HepG2 (cell line): ENCODE measurements around the gene PCBP2. TPM values are rescaled to one million over a fixed set of nuclear protein-coding genes. Genes with fewer than 3 reads are reported as not detected.

Experiments
- ATAC-seq: fragments of 200-7000 bp; cut with Tn5 transposase; 3 replicates; pipeline ENCODE4 v1.9.1; 2020; ENCODE audit warnings: mild to moderate bottlenecking, moderate library complexity
- BruUV-seq: library from RNA; stranded (reverse); fragments of 400-500 nt; replicated peaks from 2 replicates; lab custom pipeline; 2021; lab: Mats Ljungman, UMichigan
- CTCF ChIA-PET: fragments of 300-600 bp; formaldehyde crosslinking; extraction: SDS; loops from one replicate; lab custom pipeline; 2021; ENCODE audit warnings: low total read pairs, inconsistent platforms, low intra/inter-chr PET ratio; lab: Yijun Ruan, JAX
- POLR2A ChIA-PET: fragments of 350-600 bp; sonication (Branson Sonifier 250); formaldehyde crosslinking; loops from one replicate; lab custom pipeline; 2020; ENCODE audit warnings: antibody characterized with exemption, inconsistent platforms; lab: Yijun Ruan, JAX
- DNase-seq: peaks from one replicate; pipeline ENCODE4 v3.0.0-alpha.2; 2015; ENCODE audit warnings: low spot score
- FAIRE-seq: peaks from 3 replicates; lab custom pipeline; 2011; peaks lifted over from hg19 to GRCh38; lab: Jason Lieb, UNC
- H2AFZ ChIP-seq: one replicate; pipeline ENCODE4 v1.6.1; 2011; ENCODE audit warnings: low read length, inconsistent platforms
- H3K27ac ChIP-seq: fragments of 300-600 bp; 3 replicates; pipeline ENCODE4 v1.8.0; 2011; ENCODE audit warnings: mixed run types, mild to moderate bottlenecking, mixed read lengths, low read length, inconsistent platforms; ENCODE audit not compliant: insufficient read depth; ENCODE audit errors: extremely low read length
- H3K27me3 ChIP-seq, 2 experiments: fragments of 200-600 bp in 1 of 2; 2 replicates in 1 of 2; 3 replicates in 1 of 2; pipeline versions ENCODE4 v1.6.0 to v1.8.0; 2011; ENCODE audit warnings: low read length in 2 of 2, mild to moderate bottlenecking in 2 of 2, moderate library complexity in 2 of 2, inconsistent platforms in 1 of 2; ENCODE audit not compliant: insufficient read depth in 2 of 2, control insufficient read depth in 1 of 2
- H3K36me3 ChIP-seq, 2 experiments: fragments of 200-600 bp in 1 of 2; replicated peaks in 1 of 2; 2 replicates in 1 of 2; 3 replicates in 1 of 2; pipeline versions ENCODE4 v1.5.1 to v1.8.0; 2011; ENCODE audit warnings: low read length in 2 of 2, inconsistent platforms in 1 of 2; ENCODE audit not compliant: insufficient read depth in 2 of 2, control insufficient read depth in 1 of 2
- H3K4me1 ChIP-seq: 2 replicates; pipeline ENCODE4 v1.5.1; 2012; ENCODE audit warnings: low read length, inconsistent platforms; ENCODE audit not compliant: insufficient read depth
- H3K4me2 ChIP-seq: 2 replicates; pipeline ENCODE4 v1.6.0; 2011; ENCODE audit warnings: low read depth, low read length, inconsistent platforms
- H3K4me3 ChIP-seq, 3 experiments: fragments of 200-600 bp in 1 of 3; sonication (generic), shearing (Covaris generic) in 1 of 3; replicated peaks in 1 of 3; 2 replicates each; pipeline ENCODE4 v1.5.1; 2011 to 2016; ENCODE audit warnings: low read length in 3 of 3, inconsistent platforms in 2 of 3, low read depth in 2 of 3, mild to moderate bottlenecking in 2 of 3, control low read depth in 1 of 3, mixed read lengths in 1 of 3; ENCODE audit not compliant: insufficient read depth in 1 of 3
- H3K79me2 ChIP-seq: one replicate; pipeline ENCODE4 v1.6.1; 2011; ENCODE audit warnings: low read length, inconsistent platforms; ENCODE audit not compliant: insufficient read depth
- H3K9ac ChIP-seq: 2 replicates; pipeline ENCODE4 v1.6.0; 2011; ENCODE audit warnings: mild to moderate bottlenecking, low read depth, low read length, inconsistent platforms; ENCODE audit not compliant: insufficient read depth
- H3K9me3 ChIP-seq: 2 replicates; pipeline ENCODE4 v1.5.1; 2012; ENCODE audit warnings: mild to moderate bottlenecking, low read length
- H4K20me1 ChIP-seq: 2 replicates; pipeline ENCODE4 v1.6.0; 2011; ENCODE audit warnings: inconsistent platforms, mild to moderate bottlenecking, low read length, moderate library complexity; ENCODE audit not compliant: insufficient read depth
- WGBS: methylation state at CpG from one replicate; pipeline ENCODE4 v1.1.6; 2017; ENCODE audit warnings: low lambda C conversion rate; 5-methylcytosine and 5-hydroxymethylcytosine counted together
- in situ Hi-C: cut with HindIII; loops from 2 replicates; pipeline ENCODE4 v1.10.0; 2017; ENCODE audit warnings: low pct_unique_long_range_greater_than_20kb; ENCODE audit not compliant: extremely low pct_ligation_motif_present
- intact Hi-C: fragments of 100-400 bp; cut with micrococcal nuclease; formaldehyde crosslinking; loops from one replicate; pipeline ENCODE4 v1.10.0; 2022; ENCODE audit not compliant: unreplicated experiment
- polyA plus RNA-seq, 8 experiments: library from polyadenylated mRNA; depleted of rRNA in 3 of 8; stranded (reverse) in 7 of 8; unstranded in 1 of 8; fragments of >200 nt; fragmentation: Illumina TruSeq in 4 of 8; extraction: Trizol in 4 of 8; gene quantifications; 2 replicates each; pipeline versions ENCODE4 v1.2.1 to v1.2.3, GENCODE V29; 2011 to 2016; ENCODE audit warnings: low read depth in 4 of 8, missing spikeins in 1 of 8, mixed read lengths in 1 of 8; ENCODE audit not compliant: insufficient read depth in 1 of 8
- total RNA-seq, 5 experiments: library from RNA; depleted of rRNA; stranded (reverse); fragments of >200 nt; fragmentation: Illumina TruSeq; extraction: Trizol; gene quantifications; 2 replicates each; pipeline ENCODE4 v1.2.3, GENCODE V29; 2016; ENCODE audit warnings: low read depth in 1 of 5
- TF ChIP-seq, protein P1 (sequence below): sonication (generic); formaldehyde crosslinking; IDR thresholded peaks from 2 replicates; pipeline ENCODE4 v1.9.0; 2021; ENCODE audit warnings: mild to moderate bottlenecking, missing genetic modification reagents

PCBP2 gene
- total and polyA plus RNA-seq, 2 of the 13 experiments (the other 11 are each of a cell fraction or from before 2014, with no cell fraction given): 154 to 345 TPM

DNA sequence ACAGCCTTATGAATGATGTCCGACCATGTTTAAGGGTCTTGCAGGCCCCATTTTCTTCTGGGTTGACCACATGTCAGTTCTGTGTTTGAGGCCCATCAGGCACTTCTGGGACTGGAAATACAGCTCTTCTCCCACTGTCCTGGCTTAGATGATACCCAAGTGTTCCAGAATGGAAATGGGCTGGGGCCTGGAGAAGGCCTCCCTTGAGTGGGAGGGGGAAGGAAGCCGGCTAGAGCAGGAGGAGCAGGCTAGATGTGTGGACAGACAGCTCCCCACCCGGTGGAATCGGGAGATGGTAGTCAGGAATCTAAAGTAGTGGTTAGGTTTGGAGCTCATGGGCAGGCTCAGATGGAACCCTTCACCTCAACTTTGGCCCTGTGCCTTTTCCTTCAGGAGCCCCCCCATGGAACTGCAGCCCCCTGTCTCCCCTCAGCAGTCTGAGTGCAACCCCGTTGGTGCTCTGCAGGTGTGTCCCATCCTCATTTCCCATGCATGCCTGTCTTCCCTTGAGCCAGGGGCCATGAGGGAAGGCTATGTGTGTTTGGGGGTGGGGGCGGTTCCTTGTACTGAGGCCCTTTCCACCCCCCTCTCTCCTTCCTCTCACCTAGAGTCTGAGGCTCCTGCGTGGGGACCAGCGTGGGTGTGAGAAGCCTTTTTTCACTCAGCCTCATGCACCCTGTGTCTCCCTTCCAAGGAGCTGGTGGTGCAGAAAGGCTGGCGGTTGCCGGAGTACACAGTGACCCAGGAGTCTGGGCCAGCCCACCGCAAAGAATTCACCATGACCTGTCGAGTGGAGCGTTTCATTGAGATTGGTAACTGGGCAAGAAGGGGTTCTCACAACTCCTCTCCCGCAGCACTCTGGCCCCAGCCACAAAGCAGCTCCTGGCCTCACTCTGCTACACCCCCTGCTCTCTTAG lies 52.4 kb downstream of the PCBP2 start:
- no peak overlapping the region for H3K4me2 ChIP-seq
- TF ChIP-seq, protein P1, sequence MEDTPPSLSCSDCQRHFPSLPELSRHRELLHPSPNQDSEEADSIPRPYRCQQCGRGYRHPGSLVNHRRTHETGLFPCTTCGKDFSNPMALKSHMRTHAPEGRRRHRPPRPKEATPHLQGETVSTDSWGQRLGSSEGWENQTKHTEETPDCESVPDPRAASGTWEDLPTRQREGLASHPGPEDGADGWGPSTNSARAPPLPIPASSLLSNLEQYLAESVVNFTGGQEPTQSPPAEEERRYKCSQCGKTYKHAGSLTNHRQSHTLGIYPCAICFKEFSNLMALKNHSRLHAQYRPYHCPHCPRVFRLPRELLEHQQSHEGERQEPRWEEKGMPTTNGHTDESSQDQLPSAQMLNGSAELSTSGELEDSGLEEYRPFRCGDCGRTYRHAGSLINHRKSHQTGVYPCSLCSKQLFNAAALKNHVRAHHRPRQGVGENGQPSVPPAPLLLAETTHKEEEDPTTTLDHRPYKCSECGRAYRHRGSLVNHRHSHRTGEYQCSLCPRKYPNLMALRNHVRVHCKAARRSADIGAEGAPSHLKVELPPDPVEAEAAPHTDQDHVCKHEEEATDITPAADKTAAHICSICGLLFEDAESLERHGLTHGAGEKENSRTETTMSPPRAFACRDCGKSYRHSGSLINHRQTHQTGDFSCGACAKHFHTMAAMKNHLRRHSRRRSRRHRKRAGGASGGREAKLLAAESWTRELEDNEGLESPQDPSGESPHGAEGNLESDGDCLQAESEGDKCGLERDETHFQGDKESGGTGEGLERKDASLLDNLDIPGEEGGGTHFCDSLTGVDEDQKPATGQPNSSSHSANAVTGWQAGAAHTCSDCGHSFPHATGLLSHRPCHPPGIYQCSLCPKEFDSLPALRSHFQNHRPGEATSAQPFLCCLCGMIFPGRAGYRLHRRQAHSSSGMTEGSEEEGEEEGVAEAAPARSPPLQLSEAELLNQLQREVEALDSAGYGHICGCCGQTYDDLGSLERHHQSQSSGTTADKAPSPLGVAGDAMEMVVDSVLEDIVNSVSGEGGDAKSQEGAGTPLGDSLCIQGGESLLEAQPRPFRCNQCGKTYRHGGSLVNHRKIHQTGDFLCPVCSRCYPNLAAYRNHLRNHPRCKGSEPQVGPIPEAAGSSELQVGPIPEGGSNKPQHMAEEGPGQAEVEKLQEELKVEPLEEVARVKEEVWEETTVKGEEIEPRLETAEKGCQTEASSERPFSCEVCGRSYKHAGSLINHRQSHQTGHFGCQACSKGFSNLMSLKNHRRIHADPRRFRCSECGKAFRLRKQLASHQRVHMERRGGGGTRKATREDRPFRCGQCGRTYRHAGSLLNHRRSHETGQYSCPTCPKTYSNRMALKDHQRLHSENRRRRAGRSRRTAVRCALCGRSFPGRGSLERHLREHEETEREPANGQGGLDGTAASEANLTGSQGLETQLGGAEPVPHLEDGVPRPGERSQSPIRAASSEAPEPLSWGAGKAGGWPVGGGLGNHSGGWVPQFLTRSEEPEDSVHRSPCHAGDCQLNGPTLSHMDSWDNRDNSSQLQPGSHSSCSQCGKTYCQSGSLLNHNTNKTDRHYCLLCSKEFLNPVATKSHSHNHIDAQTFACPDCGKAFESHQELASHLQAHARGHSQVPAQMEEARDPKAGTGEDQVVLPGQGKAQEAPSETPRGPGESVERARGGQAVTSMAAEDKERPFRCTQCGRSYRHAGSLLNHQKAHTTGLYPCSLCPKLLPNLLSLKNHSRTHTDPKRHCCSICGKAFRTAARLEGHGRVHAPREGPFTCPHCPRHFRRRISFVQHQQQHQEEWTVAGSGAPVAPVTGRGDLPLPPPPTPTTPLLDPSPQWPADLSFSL (CRISPR knock-in tag): no peak
- TF ChIP-seq, all 625 proteins: peak for 0
- peaks cover 10 to 23% of the 10 kb centered on the region in 2 experiments; a peak in 4 of 5 replicates for H3K36me3 ChIP-seq
- H4K20me1 ChIP-seq: no peaks in the 10 kb centered on the region
- H3K9ac ChIP-seq: no peak overlapping the region
- no peak overlapping the region for H2AFZ ChIP-seq
- no peak for FAIRE-seq
- ChIA-PET POLR2A (no interaction called here), CTCF (no interaction called here)
- no peaks in the 10 kb centered on the region for H3K9me3 ChIP-seq
- H3K27ac ChIP-seq: no peak overlapping the region
- no peak overlapping the region for H3K4me3 ChIP-seq
- ATAC-seq: no peak
- in situ Hi-C loops (loop anchor here (5.0 kb wide), 1 partner anchor 177 kb away; no protein-coding TSS in a partner anchor), intact Hi-C loops (no loop called here)
- no TSS peak for BruUV-seq
- H3K4me1 ChIP-seq: peaks cover 18% of the 10 kb centered on the region
- no peak for DNase-seq
- H3K27me3 ChIP-seq: no peaks in the 10 kb centered on the region; a peak in 1 of 5 replicates
- H3K79me2 ChIP-seq: peaks cover 16% of the 10 kb centered on the region
- 94% methylated on average over 13 of the region's 14 CpGs for WGBS
